HG02852 (cell line): ENCODE measurements around the gene XPO4.
A peak's percentile ranks its signal among the peaks of the same experiment; 100 is the strongest.
"Not testable (repeated sequence)": the region's sequence is repeated elsewhere in the genome, so short reads cannot be mapped to it uniquely, and the experiment has no call there.

Experiments
- ATAC-seq: cut with Tn5 transposase; IDR thresholded peaks from one replicate; pipeline ENCODE4 v1.9.1; 2021; ENCODE audit warnings: mild to moderate bottlenecking, moderate library complexity; ENCODE audit not compliant: unreplicated experiment

Gene XPO4

DNA sequence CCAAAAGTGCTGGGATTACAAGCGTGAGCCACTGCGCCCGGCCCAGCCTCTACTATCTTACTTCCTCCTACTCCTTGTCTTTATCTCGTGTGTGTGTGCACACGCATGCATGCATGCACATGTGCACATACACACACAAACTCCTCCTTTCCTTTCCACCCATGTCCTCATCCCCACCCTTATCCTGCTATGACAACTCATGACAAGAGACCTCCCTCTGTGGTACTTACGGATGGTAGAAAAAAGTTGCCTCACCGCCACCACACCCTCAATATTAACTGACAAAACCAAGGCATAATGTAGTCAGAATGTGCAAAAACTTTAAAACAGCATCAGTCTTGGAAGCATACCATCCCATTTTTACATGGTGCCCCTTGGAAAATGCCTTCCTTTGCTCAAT, 112.9 kb downstream of the XPO4 start:
- no peak for ATAC-seq

GRCh38 chr13:20788312-20788711, 114.2 kb downstream of the XPO4 start:
- ATAC-seq: no peak

DNA sequence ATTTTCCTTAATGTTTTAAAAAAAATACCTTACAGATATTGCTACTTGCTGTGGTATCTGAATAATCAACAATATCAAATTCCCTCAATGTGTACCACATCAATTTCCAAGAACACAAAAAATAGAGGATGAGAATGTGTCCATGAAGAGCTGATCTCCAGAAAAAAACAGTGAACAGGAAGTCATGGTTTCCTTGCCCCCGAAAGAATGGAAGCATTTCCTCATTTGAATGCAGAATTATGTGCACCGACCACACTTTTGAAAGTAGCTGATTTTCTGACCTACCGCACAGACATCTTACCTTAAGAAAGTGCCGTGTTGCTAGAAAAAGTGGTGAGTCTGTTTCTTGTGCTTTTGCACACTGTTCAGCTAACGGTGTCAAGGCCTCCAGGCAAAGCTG, 115.4 kb downstream of the XPO4 start:
- no peak for ATAC-seq

GRCh38 chr13:20782116-20782708, 120.3 kb downstream of the XPO4 start:
- ATAC-seq: peak; percentile 90

- ATAC-seq: no peak
Observed at GRCh38 chr13:20780317-20780716, 122.2 kb downstream of the XPO4 start.

DNA sequence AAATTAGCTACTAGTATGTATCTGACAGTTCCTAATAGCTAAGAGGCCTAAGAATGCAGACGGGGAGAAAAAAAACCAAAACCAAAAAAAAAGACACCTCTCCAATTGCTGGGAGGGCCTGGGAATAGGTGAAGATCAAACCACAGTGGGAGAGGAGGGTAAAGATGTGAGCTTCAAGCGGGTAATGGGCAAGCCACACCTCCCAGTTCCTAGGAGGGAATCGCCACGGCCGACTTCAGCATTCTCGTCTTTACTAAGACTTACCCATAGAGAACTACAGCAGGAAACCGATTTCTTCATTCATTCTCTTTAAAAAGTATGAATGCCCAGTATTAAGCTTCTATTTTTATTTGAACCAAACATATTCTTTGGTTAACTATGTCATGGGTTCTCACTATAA, 123.1 kb downstream of the XPO4 start:
- no peak for ATAC-seq

DNA sequence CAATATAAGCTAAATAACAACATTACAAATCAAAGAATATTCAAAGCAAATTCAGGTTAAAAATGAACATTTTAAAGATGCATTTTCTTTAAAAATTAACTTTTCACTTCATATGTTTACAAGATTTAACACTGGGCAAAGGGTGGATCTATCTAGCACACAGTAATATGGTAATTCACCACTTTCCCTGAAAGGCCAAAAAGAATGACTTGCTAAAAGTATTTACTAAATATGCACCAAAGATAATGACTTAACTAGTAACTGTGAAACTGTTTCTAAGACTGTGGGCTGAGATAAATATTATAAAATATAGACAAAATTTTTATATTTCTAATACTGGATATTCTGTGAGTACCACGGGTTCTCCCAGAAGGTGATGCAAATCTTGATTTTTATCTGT, 124.2 kb downstream of the XPO4 start:
- ATAC-seq: no peak

- no peak for ATAC-seq
Observed at GRCh38 chr13:20776751-20777150, 125.8 kb downstream of the XPO4 start.

DNA sequence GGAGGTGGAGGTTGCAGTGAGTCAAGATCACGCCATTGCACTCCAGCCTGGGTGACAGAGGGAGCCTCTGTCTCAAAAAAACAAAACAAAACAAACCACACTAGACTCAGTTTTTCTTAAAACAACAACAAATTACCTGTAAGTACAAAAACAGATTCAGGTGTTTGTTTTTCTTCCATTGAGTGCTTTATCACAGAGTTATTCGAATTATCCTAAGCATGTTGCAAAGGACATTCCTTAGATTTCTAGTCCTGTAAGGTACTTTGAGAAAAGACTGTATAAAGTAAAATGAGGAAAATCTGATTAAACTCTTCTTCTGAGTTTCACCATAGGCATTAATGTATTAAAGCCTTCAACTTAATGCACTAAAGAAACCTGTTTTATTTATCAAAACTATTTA, 126.6 kb downstream of the XPO4 start:
- ATAC-seq: no peak

GRCh38 chr13:20774746-20775145, 127.8 kb downstream of the XPO4 start:
- no peak for ATAC-seq

GRCh38 chr13:20773194-20774080, 129.1 kb downstream of the XPO4 start, which contains the start of gene EEF1AKMT1:
TSS of gene EEF1AKMT1 (minus strand) at chr13:20773961. CDS start at chr13:20757598, 16,363 bp downstream.
- ATAC-seq: peak; percentile 85

DNA sequence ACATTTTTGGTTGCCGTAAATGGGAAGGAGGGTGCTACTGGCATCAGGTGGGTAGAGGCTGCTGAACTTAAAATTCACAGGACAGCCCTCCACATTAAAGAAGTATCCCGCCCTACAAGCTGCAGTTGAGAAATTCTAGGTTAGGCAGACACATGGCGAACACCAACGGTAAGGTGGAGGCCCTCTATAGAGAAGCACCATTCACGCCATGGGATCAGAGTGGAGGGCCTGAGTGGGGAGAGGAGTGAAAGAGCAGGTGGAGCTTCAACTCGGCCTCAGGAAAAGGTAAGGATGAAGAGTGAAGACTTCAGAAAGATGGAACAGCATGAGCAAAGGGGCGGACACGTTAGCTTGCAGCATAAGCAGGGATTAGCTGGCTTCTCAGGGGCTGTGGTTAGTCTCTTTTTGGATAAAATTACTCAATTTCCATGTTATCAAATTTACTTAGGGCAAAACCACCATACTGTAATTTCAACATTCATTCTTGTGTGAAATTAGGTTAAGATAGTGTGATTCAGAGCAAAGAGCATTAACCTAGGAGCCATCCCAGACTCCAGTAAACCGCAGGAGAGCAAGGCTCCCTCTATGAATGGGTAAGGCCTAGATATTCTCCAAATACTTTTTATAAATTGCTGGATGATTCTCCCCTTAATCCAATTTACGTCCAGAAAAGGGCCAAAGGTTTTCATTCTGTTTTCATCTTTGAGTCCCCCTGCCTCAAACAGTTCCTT, 130.0 kb downstream of the XPO4 start:
- ATAC-seq: no peak

GRCh38 chr13:20769834-20770233, 132.7 kb downstream of the XPO4 start:
- ATAC-seq: no peak

- no peak for ATAC-seq
Observed at GRCh38 chr13:20769091-20769490, 133.5 kb downstream of the XPO4 start.

- ATAC-seq: no peak
Observed at GRCh38 chr13:20767309-20767943, 135.1 kb downstream of the XPO4 start.

- no peak for ATAC-seq
Observed at GRCh38 chr13:20760872-20761271, 141.7 kb downstream of the XPO4 start.

- no peak for ATAC-seq
Observed at GRCh38 chr13:20754009-20754408, 148.5 kb downstream of the XPO4 start.

GRCh38 chr13:20749377-20749776, 153.2 kb downstream of the XPO4 start:
- ATAC-seq: no peak

DNA sequence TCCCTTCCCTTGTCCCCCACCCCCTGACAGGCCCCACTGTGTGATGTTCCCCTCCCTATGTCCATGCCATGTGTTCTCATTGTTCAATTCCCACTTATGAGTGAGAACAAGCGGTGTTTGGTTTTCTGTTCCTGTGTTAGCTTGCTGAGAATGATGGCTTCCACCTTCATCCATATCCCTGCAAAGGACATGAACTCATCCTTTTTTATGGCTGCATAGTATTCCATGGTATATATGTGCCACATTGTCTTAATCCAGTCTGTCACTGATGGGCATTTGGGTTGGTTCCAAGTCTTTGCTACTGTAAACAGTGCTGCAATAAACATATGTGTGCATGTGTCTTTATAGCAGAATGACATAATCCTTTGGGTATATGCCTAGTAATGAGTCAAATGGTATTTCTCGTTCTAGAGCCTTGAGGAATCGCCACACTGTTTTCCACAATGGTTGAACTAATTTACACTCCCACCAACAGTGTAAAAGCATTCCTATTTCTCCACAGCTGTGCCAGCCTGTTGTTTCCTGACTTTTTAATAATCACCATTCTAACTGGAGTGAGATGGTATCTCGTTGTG, 158.6 kb downstream of the XPO4 start:
- not testable (repeated sequence) for ATAC-seq

- no peak for ATAC-seq
Observed at GRCh38 chr13:20740021-20740420, 162.5 kb downstream of the XPO4 start.

- ATAC-seq: no peak
Observed at GRCh38 chr13:20738616-20739015, 163.9 kb downstream of the XPO4 start.
